Amygdala (tissue), 56 donors: ENCODE data around the gene YJEFN3.

Source experiments
- DNase-seq, 56 donors: peaks; one replicate each; lab custom pipeline; 2025; lab: John Stamatoyannopoulos, UW

Gene YJEFN3

GRCh38 chr19:19549804-19550464 lies 21.2 kb downstream of the YJEFN3 start:
- no peak for DNase-seq

GRCh38 chr19:19550485-19550929 lies 21.8 kb downstream of the YJEFN3 start:
- DNase-seq: no peak

GRCh38 chr19:19550972-19551852 lies 22.5 kb downstream of the YJEFN3 start:
- DNase-seq: no peak

GRCh38 chr19:19551853-19552192 lies 23.1 kb downstream of the YJEFN3 start:
- no peak for DNase-seq

- DNase-seq: no peak
These were observed 24.1 kb downstream of the YJEFN3 start for GRCh38 chr19:19552798-19553197.

- DNase-seq: no peak
These were observed 25.0 kb downstream of the YJEFN3 start for GRCh38 chr19:19553670-19554069.

- peak in 3 of 56 donors; percentile 4 to 36 (median 16) for DNase-seq
These were observed 25.6 kb downstream of the YJEFN3 start for GRCh38 chr19:19554074-19555023.

- DNase-seq: no peak
These were observed 29.3 kb downstream of the YJEFN3 start for GRCh38 chr19:19558055-19558454.

GRCh38 chr19:19558636-19559035 lies 29.9 kb downstream of the YJEFN3 start:
- no peak for DNase-seq

GRCh38 chr19:19559931-19560330 lies 31.2 kb downstream of the YJEFN3 start:
- no peak for DNase-seq

GRCh38 chr19:19561946-19562664 lies 33.4 kb downstream of the YJEFN3 start:
- DNase-seq: no peak

GRCh38 chr19:19562665-19563347 lies 34.1 kb downstream of the YJEFN3 start:
- no peak for DNase-seq

GRCh38 chr19:19563348-19563848 lies 34.7 kb downstream of the YJEFN3 start:
- no peak for DNase-seq

GRCh38 chr19:19566306-19566705 lies 37.6 kb downstream of the YJEFN3 start:
- DNase-seq: no peak

- DNase-seq: no peak
These were observed 38.7 kb downstream of the YJEFN3 start for GRCh38 chr19:19567391-19567790.

GRCh38 chr19:19568802-19569756 lies 40.4 kb downstream of the YJEFN3 start:
- DNase-seq: no peak

- no peak for DNase-seq
These were observed 41.9 kb downstream of the YJEFN3 start for GRCh38 chr19:19570571-19570970.
